PC-3 (cell line): Measurements from ENCODE around the gene SCG2.

ENCODE experiments used
- CTCF ChIP-seq: fragments of 300-600 bp; sonication (generic); conservative IDR thresholded peaks from 2 replicates; pipeline ENCODE4 v1.5.1; 2017; ENCODE audit warnings: antibody characterized with exemption, low read depth, mild to moderate bottlenecking, low read length
- EZH2 ChIP-seq: fragments of 300-600 bp; sonication (generic); IDR thresholded peaks from one replicate; pipeline ENCODE4 v1.6.1; 2017; ENCODE audit warnings: antibody characterized with exemption, mild to moderate bottlenecking, low read length; ENCODE audit not compliant: unreplicated experiment
- EZH2phosphoT487 ChIP-seq: fragments of 300-600 bp; sonication (generic); IDR thresholded peaks from 2 replicates; pipeline ENCODE4 v1.6.1; 2018; ENCODE audit warnings: mild to moderate bottlenecking, antibody characterized with exemption, low read length, borderline replicate concordance

- TF ChIP-seq CTCF: no peak
- TF ChIP-seq EZH2phosphoT487: no peak
- TF ChIP-seq EZH2: no peak
Measured at GRCh38 chr2:223566396-223566795, 35.8 kb downstream of the SCG2 start.
